Measurements from ENCODE around the gene SHISAL2A. TPM values are rescaled to one million over a fixed set of nuclear protein-coding genes. Genes with fewer than 3 reads are reported as not detected.

SHISAL2A gene
- total RNA-seq, 1 donor = not detected

DNA sequence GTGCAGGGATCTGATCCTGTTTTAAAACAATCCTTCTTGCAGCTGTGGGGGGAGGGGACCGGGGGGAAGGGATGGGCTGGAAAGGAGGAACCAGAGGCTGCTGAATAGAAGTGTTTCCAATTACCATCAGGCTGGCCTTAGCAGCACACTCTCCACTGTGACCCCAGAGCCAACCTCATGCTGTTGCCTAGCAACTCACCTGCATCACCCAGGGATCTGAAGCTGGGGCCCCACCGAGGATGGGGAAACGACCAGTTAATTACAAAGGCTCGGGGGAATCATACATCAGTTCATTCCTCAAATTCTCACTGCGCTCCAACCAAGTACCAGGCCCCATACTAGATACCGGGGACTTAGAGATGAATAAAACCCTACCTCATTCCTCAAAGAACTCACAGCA, 42.7 kb upstream of the SHISAL2A start:
- no peaks in the 10 kb centered on the region for H3K9me3 ChIP-seq (ENCODE audit: low read depth, low read length)

DNA sequence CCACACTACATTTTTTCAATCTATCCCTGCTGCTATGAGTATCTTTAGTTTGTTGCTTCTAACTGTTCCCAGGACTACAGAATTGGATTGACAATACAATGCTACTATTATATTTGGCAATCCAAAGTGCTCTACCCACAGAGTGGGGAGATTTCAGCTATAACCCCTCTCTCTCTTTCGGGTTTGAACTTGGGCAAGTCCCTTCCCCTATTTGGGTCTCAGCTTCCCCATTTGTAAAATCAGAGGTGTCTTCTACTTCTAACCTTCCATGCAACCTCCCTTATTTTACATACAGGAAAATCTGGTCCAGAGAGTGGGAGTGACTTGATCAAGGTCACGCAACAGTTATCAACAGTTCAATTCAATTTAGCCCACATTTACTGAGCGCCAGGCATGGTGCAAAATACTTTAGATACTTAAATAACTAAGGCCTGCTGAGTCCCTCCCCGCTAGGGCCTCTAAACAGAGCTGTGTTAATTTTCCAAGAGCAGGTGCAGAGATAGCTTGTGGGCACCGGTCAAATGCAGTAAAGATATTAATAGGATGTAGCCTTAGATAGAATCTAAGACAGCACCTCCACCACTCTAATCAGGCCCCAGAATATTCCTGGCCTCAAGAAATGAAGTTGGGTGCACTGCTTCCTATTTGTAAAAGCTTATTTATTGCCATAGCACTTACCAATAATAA, 40.2 kb upstream of the SHISAL2A start:
- no peak overlapping the region for H3K4me2 ChIP-seq (ENCODE audit: insufficient read depth, low read length)
- no peaks in the 10 kb centered on the region for H3K79me2 ChIP-seq (ENCODE audit: insufficient read depth, low read length)

More for the DNA sequence above, 42.7 kb upstream of the SHISAL2A start:
- Histone ChIP-seq H2AFZ (ENCODE audit: low read length) (no peak overlapping the region), H3K79me2 (ENCODE audit: insufficient read depth, low read length) (no peaks in the 10 kb centered on the region), H3K4me2 (ENCODE audit: insufficient read depth, low read length) (no peak overlapping the region), H3K4me3 (ENCODE audit: insufficient read depth, low read length) (no peak overlapping the region), H4K20me1 (ENCODE audit: insufficient read depth, low read length) (no peaks in the 10 kb centered on the region), H3K27ac (ENCODE audit: low read depth, low read length) (no peak overlapping the region), H3K4me1 (ENCODE audit: insufficient read depth, low read length) (no peaks in the 10 kb centered on the region), H3K27me3 (ENCODE audit: insufficient read depth, low read length) (peaks cover 8% of the 10 kb centered on the region), H3K36me3 (ENCODE audit: insufficient read depth, low read length) (no peaks in the 10 kb centered on the region)
- TF ChIP-seq, protein P1, sequence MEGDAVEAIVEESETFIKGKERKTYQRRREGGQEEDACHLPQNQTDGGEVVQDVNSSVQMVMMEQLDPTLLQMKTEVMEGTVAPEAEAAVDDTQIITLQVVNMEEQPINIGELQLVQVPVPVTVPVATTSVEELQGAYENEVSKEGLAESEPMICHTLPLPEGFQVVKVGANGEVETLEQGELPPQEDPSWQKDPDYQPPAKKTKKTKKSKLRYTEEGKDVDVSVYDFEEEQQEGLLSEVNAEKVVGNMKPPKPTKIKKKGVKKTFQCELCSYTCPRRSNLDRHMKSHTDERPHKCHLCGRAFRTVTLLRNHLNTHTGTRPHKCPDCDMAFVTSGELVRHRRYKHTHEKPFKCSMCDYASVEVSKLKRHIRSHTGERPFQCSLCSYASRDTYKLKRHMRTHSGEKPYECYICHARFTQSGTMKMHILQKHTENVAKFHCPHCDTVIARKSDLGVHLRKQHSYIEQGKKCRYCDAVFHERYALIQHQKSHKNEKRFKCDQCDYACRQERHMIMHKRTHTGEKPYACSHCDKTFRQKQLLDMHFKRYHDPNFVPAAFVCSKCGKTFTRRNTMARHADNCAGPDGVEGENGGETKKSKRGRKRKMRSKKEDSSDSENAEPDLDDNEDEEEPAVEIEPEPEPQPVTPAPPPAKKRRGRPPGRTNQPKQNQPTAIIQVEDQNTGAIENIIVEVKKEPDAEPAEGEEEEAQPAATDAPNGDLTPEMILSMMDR (IDR thresholded peaks at IDR 0.05; ENCODE audit: extremely low read depth, low read depth, low read length) = no peak
- no peak for DNase-seq (ENCODE audit: insufficient read length, low spot score, missing footprints)

DNA sequence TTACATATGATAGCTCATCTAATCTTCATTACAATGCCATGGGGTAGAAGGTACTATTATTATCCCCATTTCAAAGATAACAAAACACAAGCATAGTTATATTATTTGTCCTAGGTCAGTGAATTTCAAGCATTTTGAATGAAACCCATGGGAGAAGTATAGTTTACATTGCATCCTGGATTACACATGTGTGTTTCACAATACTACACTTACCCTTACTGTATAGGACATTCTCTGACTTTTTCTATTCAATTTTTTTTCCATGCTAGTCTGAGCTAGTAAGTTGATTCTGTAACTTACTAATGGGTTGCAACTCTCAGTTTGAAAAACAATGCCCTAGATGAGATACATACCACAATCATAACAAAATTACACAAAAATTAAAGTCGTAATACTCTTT, 39.5 kb upstream of the SHISAL2A start:
- Histone ChIP-seq H3K9me3 (ENCODE audit: low read depth, low read length) (no peaks in the 10 kb centered on the region), H3K36me3 (ENCODE audit: insufficient read depth, low read length) (no peaks in the 10 kb centered on the region), H3K27me3 (ENCODE audit: insufficient read depth, low read length) (peaks cover 4% of the 10 kb centered on the region), H3K4me3 (ENCODE audit: insufficient read depth, low read length) (no peak overlapping the region), H3K4me1 (ENCODE audit: insufficient read depth, low read length) (no peaks in the 10 kb centered on the region), H3K27ac (ENCODE audit: low read depth, low read length) (no peak overlapping the region), H4K20me1 (ENCODE audit: insufficient read depth, low read length) (no peaks in the 10 kb centered on the region), H3K4me2 (ENCODE audit: insufficient read depth, low read length) (no peak overlapping the region), H2AFZ (ENCODE audit: low read length) (no peak overlapping the region), H3K79me2 (ENCODE audit: insufficient read depth, low read length) (no peaks in the 10 kb centered on the region)
- DNase-seq (ENCODE audit: insufficient read length, low spot score, missing footprints) = no peak
- TF ChIP-seq, protein P1 (IDR thresholded peaks at IDR 0.05; ENCODE audit: extremely low read depth, low read depth, low read length) = no peak

More for the DNA sequence above, 40.2 kb upstream of the SHISAL2A start:
- no peak for DNase-seq (ENCODE audit: insufficient read length, low spot score, missing footprints)
- no peak overlapping the region for H2AFZ ChIP-seq (ENCODE audit: low read length)
- H3K4me1 ChIP-seq (ENCODE audit: insufficient read depth, low read length) = no peaks in the 10 kb centered on the region
- no peak overlapping the region for H3K4me3 ChIP-seq (ENCODE audit: insufficient read depth, low read length)
- no peaks in the 10 kb centered on the region for H3K9me3 ChIP-seq (ENCODE audit: low read depth, low read length)
- no peaks in the 10 kb centered on the region for H4K20me1 ChIP-seq (ENCODE audit: insufficient read depth, low read length)
- no peak overlapping the region for H3K27ac ChIP-seq (ENCODE audit: low read depth, low read length)
- no peaks in the 10 kb centered on the region for H3K36me3 ChIP-seq (ENCODE audit: insufficient read depth, low read length)
- TF ChIP-seq, protein P1 (IDR thresholded peaks at IDR 0.05; ENCODE audit: extremely low read depth, low read depth, low read length) = no peak
- peaks cover 4% of the 10 kb centered on the region for H3K27me3 ChIP-seq (ENCODE audit: insufficient read depth, low read length)

DNA sequence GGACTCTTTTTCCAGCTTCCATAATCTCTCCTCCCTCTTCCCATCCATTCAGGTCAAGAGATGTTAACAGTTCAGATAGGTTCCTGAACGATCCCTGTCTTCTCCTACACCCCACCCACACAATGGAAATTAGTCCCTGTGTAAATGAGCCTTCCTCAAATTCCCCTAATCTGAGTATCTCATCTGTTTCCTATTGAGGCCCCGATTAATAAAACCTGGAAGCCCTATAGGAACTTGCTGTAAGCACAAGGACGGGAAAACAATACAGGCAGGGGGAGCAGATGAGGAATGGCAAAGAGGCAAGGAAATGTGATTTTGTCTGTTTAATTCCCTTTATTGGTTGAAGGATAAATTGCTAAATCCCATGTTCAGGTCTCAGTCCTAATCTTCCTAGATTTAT, 37.9 kb upstream of the SHISAL2A start:
- Histone ChIP-seq H3K9me3 (ENCODE audit: low read depth, low read length) (no peaks in the 10 kb centered on the region), H3K4me1 (ENCODE audit: insufficient read depth, low read length) (no peaks in the 10 kb centered on the region), H3K27ac (ENCODE audit: low read depth, low read length) (no peak overlapping the region), H4K20me1 (ENCODE audit: insufficient read depth, low read length) (no peaks in the 10 kb centered on the region), H3K36me3 (ENCODE audit: insufficient read depth, low read length) (no peaks in the 10 kb centered on the region), H3K4me3 (ENCODE audit: insufficient read depth, low read length) (no peak overlapping the region), H3K4me2 (ENCODE audit: insufficient read depth, low read length) (no peak overlapping the region), H2AFZ (ENCODE audit: low read length) (no peak overlapping the region), H3K27me3 (ENCODE audit: insufficient read depth, low read length) (peaks cover 4% of the 10 kb centered on the region), H3K79me2 (ENCODE audit: insufficient read depth, low read length) (no peaks in the 10 kb centered on the region)
- TF ChIP-seq, protein P1 (IDR thresholded peaks at IDR 0.05; ENCODE audit: extremely low read depth, low read depth, low read length) = no peak
- DNase-seq (ENCODE audit: insufficient read length, low spot score, missing footprints) = no peak
